GM04504 (cell line): ENCODE results near the gene EMSY.

ENCODE experiments used
- DNase-seq: peaks from one replicate; pipeline ENCODE4 v3.0.0-alpha.2; 2012; ENCODE audit warnings: low read depth

EMSY gene

GRCh38 chr11:76598426-76598839, 153.6 kb downstream of the EMSY start:
- DNase-seq = no peak

- no peak for DNase-seq
Measured at GRCh38 chr11:76599041-76600013, 154.5 kb downstream of the EMSY start.

GRCh38 chr11:76600124-76600655, 155.4 kb downstream of the EMSY start:
- DNase-seq = no peak

- DNase-seq = no peak
Measured at GRCh38 chr11:76601272-76601671, 156.5 kb downstream of the EMSY start.

GRCh38 chr11:76601724-76602123, 156.9 kb downstream of the EMSY start:
- DNase-seq = no peak

GRCh38 chr11:76602431-76602861, 157.6 kb downstream of the EMSY start:
- DNase-seq = peak; percentile 53
